ENCODE data around the gene OPN1MW2.
"Not testable (repeated sequence)": the region's sequence is repeated elsewhere in the genome, so short reads cannot be mapped to it uniquely, and the experiment has no call there.

GRCh38 chrX:154196466-154196865, 23.1 kb upstream of the OPN1MW2 start:
- TF ChIP-seq CTCF, EP300, POLR2AphosphoS5, POLR2A (IDR thresholded peaks at IDR 0.05): not testable (repeated sequence)

Measured in sigmoid colon (tissue), 4 donors.